HUES6 (cell line): Measurements from ENCODE around the gene CPT2.
"Not testable (repeated sequence)": the region's sequence is repeated elsewhere in the genome, so short reads cannot be mapped to it uniquely, and the experiment has no call there.

ENCODE experiments used
- H3K27ac ChIP-seq: 2 replicates; pipeline ENCODE4 v1.7.0; 2013; ENCODE audit warnings: low read depth, mild to moderate bottlenecking, low read length, inconsistent platforms
- H3K27me3 ChIP-seq: 2 replicates; pipeline ENCODE4 v1.6.1; 2013; ENCODE audit warnings: low read length; ENCODE audit not compliant: control insufficient read depth, insufficient read depth
- H3K36me3 ChIP-seq: 2 replicates; pipeline ENCODE4 v1.6.1; 2013; ENCODE audit warnings: low read length; ENCODE audit not compliant: control insufficient read depth, insufficient read depth
- H3K4me1 ChIP-seq: 2 replicates; pipeline ENCODE4 v1.6.1; 2013; ENCODE audit warnings: low read length; ENCODE audit not compliant: control insufficient read depth, insufficient read depth
- H3K4me3 ChIP-seq: 2 replicates; pipeline ENCODE4 v1.5.1; 2013; ENCODE audit warnings: low read depth, low read length
- H3K9ac ChIP-seq: one replicate; pipeline ENCODE4 v1.6.1; 2013; ENCODE audit warnings: mild to moderate bottlenecking, low read length
- H3K9me3 ChIP-seq: 2 replicates; pipeline ENCODE4 v1.6.1; 2013; ENCODE audit warnings: low read depth, low read length; ENCODE audit not compliant: control insufficient read depth, insufficient read depth

The CPT2 gene

DNA sequence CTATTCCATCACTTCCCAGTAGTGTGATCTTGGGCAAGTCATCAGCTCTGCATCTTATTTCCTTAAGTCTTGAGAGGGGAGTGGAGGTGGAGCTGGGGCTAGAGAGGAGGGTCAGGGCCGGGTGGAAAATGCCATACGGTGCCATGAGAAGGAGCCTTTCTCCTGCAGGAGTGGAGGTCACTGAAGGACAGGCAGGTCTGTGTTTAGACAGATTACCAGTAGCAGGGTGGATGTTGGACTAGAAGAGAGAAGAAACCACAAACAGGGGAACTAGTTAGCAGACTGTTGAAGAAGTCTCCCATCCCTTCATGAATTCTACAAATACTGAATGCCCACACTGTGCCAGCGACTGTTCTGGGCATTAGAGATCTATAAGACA, 13.9 kb upstream of the CPT2 start:
- Histone ChIP-seq H3K9ac (no peak overlapping the region), H3K4me1 (peaks cover 7% of the 10 kb centered on the region; the same call in 1 of the 2 replicates), H3K27ac (no peak overlapping the region), H3K36me3 (no peaks in the 10 kb centered on the region), H3K9me3 (no peaks in the 10 kb centered on the region), H3K27me3 (peaks cover 23% of the 10 kb centered on the region; the same call in 1 of the 2 replicates), H3K4me3 (no peak overlapping the region)

DNA sequence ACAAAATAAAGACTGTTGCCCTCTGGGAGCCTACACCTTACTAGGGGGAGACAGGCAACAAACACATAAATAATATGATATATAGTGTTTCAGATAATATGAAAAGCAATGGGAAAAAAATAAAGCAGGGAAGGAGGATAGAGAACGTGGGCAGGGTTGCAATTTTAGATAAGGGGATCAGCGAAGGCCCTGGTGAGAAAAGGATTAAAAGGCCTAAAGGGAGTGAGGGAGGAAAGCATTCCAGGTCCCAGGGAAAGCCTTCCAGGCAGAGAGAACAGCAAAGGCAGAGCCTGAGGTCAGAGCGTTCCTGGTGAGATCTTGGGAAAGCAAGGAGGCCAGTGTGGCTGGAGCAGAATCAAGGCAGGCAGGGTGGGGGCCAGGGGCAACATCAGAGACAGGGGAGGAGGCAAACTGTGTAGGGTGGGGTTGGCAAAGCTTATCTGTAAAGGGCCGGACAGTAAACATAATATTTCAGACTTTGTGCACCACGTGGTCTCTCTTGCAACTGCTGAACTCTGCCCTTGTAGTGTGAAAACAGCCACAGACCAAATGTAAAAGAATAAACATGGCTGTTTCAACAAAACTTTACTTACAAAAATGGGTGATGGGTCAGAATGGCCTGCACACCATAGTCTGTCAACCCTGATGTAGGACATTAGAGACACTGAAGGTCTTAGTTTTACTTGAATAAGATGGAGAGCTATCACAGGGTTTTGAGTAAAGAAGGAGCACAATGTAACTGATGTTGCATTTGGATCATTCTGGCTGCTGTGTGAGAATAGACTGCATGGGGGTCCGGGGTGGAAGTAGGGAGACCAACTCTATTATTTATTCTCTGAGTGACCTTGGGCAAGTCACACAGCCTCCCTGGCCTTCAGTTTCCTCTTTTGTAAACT, 13.3 kb upstream of the CPT2 start:
- no peak overlapping the region for H3K9ac ChIP-seq
- H3K27ac ChIP-seq = no peak overlapping the region
- H3K4me1 ChIP-seq = peaks cover 7% of the 10 kb centered on the region; the same call in 1 of the 2 replicates
- H3K27me3 ChIP-seq = peaks cover 23% of the 10 kb centered on the region; the same call in 1 of the 2 replicates
- H3K4me3 ChIP-seq = no peak overlapping the region
- H3K36me3 ChIP-seq = no peaks in the 10 kb centered on the region
- H3K9me3 ChIP-seq = no peaks in the 10 kb centered on the region

DNA sequence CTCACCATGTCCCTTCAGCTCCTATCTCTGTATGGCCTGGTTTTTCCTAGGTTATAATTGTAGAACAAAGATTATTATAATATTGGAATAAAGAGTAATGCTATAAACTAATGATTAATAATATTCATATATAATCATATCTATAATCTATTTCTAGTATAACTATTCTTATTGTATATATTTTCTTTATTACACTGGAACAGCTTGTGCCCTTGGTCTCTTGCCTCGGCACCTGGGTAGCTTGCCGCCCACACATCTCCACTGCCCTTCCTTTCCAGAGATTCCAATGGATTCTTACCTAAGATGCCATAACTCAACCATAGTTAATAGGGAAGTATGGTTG, 10.7 kb upstream of the CPT2 start:
- H3K4me3 ChIP-seq, H3K36me3 ChIP-seq, H3K9ac ChIP-seq, H3K27ac ChIP-seq, H3K27me3 ChIP-seq, H3K9me3 ChIP-seq: not testable (repeated sequence)
- H3K4me1 ChIP-seq = peaks cover 16% of the 10 kb centered on the region; the same call in 1 of the 2 replicates

DNA sequence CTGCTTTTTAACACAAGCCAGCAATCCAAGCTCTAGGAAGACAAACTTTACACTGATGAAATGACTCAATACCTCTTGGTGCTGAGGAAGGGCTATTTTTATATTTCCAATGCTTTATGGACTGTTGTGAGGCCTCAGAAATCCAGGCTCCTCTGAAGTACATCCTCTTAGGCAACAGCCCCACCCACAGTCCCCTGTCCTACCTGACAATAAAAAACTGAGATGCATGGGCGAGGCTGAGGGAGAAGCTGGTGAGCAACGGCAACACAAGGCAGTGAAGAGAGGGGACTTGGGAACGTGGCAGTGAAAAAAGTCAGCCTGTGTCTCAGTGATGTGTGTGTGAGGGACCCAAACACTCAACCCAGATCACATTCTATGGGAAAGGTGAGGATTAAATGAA, 10.1 kb upstream of the CPT2 start:
- Histone ChIP-seq H3K27ac (no peak overlapping the region), H3K9ac (no peak overlapping the region), H3K9me3 (no peaks in the 10 kb centered on the region), H3K4me1 (peaks cover 16% of the 10 kb centered on the region; the same call in 1 of the 2 replicates), H3K4me3 (no peak overlapping the region), H3K27me3 (peaks cover 8% of the 10 kb centered on the region; the same call in 1 of the 2 replicates), H3K36me3 (no peaks in the 10 kb centered on the region)

DNA sequence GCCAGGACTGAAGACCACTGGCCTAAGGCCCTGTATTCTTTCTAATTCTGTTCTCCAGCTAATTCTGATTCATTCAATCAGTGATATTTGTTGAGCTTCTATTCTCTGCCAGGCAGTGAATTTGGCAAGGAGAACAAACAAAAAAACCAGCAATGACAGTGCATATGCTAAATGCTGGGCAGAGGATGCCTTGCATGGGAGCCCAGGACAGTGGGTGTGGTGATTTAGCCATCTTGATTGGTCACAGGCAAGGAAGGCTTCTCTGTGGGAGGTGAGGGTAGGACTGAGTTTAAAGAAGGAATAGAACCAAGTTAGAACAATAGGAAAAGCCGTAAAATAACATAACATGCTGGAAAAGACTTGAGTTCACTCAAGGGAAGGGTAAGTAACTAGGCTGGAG, 9.2 kb upstream of the CPT2 start:
- Histone ChIP-seq H3K9me3 (no peaks in the 10 kb centered on the region), H3K36me3 (no peaks in the 10 kb centered on the region), H3K4me1 (peaks cover 12% of the 10 kb centered on the region; the same call in 1 of the 2 replicates), H3K27me3 (peaks cover 8% of the 10 kb centered on the region; the same call in 1 of the 2 replicates), H3K4me3 (no peak overlapping the region), H3K27ac (no peak overlapping the region), H3K9ac (no peak overlapping the region)

DNA sequence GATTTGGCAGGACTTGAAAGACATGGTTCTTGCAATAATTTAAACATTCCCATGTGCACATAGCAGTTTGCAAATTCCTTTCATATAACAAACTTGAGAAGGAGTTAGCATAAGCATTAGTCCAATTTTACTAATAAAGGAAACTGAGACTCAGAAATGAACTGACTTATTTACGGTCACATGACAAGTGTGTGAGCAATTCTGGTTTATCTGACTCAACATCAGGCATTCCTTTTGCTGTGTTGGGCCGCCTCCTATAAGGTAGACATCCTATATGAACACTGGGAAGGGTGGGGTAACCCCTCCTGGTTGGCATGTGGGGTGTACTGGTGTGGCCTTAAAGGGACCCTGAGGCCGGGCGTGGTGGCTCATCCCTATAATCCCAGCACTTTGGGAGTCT, 8.5 kb upstream of the CPT2 start:
- Histone ChIP-seq H3K4me1 (peaks cover 11% of the 10 kb centered on the region; the same call in 1 of the 2 replicates), H3K27ac (no peak overlapping the region), H3K36me3 (no peaks in the 10 kb centered on the region), H3K9me3 (no peaks in the 10 kb centered on the region), H3K4me3 (no peak overlapping the region), H3K27me3 (peaks cover 5% of the 10 kb centered on the region; the same call in 1 of the 2 replicates), H3K9ac (no peak overlapping the region)

DNA sequence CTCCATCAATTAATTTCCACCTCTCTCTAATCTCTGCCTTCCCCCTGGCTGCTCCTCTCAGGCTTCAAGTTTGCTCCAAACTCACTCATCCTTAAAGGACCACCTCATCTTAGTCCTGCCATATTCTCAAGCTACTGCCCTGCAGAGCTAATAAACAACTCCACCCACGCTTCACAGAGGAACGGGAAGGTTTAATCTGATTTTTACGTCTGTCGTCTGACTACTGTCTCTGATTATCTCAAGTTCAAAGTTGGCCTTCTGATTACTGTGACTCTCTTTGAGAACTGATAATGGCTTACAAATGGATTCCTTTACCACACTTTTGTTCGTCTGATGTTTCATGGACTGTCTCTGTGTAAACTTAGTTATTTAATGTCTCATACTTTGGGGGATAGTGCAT, 7.6 kb upstream of the CPT2 start:
- Histone ChIP-seq H3K36me3 (no peaks in the 10 kb centered on the region), H3K27ac (no peak overlapping the region), H3K27me3 (peaks cover 5% of the 10 kb centered on the region; the same call in 1 of the 2 replicates), H3K4me1 (peaks cover 11% of the 10 kb centered on the region; the same call in 1 of the 2 replicates), H3K9me3 (no peaks in the 10 kb centered on the region), H3K9ac (no peak overlapping the region), H3K4me3 (no peak overlapping the region)

DNA sequence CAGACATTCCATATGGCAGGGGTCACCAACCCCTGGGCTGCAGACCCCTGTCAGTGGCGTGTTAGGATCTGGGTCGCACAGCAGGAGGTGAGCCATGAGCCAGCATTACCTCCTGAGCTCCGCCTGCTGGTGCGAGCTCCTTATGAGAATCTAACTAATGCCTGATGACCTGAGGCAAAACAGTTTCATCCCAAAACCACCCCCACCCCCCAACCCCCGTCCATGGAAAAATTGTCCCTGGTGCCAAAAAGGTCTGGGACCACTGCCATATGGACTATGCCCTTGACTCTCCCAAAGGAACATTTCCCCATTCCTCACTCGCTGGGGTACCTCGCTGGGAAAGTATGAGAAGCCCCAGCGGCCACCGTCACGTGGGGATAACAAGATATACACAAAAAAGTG, 6.4 kb upstream of the CPT2 start:
- no peak overlapping the region for H3K9ac ChIP-seq
- H3K4me1 ChIP-seq = peaks cover 11% of the 10 kb centered on the region; the same call in 1 of the 2 replicates
- H3K4me3 ChIP-seq = no peak overlapping the region

DNA sequence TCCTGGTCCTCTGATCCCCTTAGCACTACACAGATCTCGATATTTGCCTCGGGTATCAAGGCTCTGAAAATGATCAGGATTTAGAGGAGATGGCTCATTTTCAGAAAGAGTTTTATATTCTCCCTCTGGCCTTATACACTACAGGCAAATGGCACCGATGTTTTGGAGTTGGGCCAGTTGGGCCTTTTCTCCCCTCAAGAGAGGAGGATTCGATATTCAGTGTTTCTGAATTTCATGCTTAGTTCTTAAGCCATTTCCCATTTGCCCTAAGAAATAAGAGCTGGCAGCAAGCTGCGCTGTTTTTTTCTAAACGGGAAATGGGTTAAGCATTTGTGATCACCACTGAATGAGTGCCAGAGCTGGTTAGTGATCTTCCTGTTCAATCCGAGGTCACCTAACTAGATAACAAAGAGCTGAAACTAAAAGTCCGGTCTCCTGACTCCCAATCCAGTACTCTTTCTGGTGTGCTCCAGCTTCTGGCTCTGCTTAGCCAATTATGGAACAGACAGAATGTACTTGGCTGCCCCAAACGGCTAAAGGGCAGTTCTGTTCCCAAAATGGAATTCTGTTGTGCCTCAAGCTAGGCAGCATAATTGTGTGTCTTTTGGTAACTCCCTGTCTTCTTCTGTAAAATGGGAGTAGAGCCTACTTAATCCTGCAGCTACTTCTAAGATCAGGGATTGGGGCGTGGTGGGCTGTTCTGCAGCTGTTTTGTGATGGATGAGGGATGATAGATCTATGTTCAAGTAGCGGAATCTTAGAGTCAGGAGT, 1.2 kb upstream of the CPT2 start:
- peaks cover 4% of the 10 kb centered on the region; the same call in 1 of the 2 replicates for H3K36me3 ChIP-seq
- H3K9ac ChIP-seq = no peak overlapping the region

More for the DNA sequence above, 6.4 kb upstream of the CPT2 start:
- no peak overlapping the region for H3K27ac ChIP-seq
- H3K36me3 ChIP-seq = no peaks in the 10 kb centered on the region
- H3K27me3 ChIP-seq = no peaks in the 10 kb centered on the region
- no peaks in the 10 kb centered on the region for H3K9me3 ChIP-seq

DNA sequence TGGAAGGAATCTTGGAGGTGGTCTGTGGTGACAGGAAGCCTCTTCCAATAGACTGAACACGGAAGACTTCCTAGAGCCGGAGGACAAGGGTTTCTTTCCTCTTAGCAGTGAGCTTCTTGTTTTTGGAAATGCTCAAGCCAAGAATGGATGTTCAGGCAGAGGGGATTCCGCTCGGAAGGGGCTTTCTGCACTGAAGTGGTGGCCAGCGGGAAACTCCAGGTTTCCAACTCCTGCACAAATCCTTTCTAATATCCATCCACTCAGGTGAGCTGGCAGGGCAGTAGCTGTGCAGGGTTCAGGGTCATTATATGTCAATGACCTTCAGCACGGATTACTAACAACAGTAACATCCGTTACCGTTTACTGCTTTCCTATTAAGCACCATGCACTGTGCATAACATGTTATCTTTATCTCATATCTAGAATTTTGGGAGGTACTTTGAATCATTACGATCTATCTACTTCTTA, 573 bp upstream of the CPT2 start:
- no peak overlapping the region for H3K27ac ChIP-seq
- H3K9me3 ChIP-seq = no peaks in the 10 kb centered on the region
- peaks cover 15% of the 10 kb centered on the region for H3K4me1 ChIP-seq
- peak overlapping the region; percentile 93 for H3K4me3 ChIP-seq
- H3K36me3 ChIP-seq = peaks cover 9% of the 10 kb centered on the region
- H3K27me3 ChIP-seq = peaks cover 7% of the 10 kb centered on the region
- H3K9ac ChIP-seq = peak overlapping the region; percentile 36

More for the DNA sequence above, 1.2 kb upstream of the CPT2 start:
- H3K4me3 ChIP-seq = no peak overlapping the region
- H3K27ac ChIP-seq = no peak overlapping the region
- no peaks in the 10 kb centered on the region for H3K9me3 ChIP-seq
- peaks cover 7% of the 10 kb centered on the region for H3K27me3 ChIP-seq
- peaks cover 15% of the 10 kb centered on the region for H3K4me1 ChIP-seq
